Motor neuron (in vitro differentiated cells): ENCODE measurements around the gene MSANTD1. TPM values are rescaled to one million over a fixed set of nuclear protein-coding genes. Genes with fewer than 3 reads are reported as not detected.

ENCODE experiments used
- ATAC-seq, 8 experiments: fragments of 200-7000 bp; cut with Tn5 transposase; replicated peaks in 6 of 8; 2 replicates each; pipeline ENCODE4 v1.8.0; 2021; ENCODE audit warnings: mild to moderate bottlenecking in 8 of 8, moderate library complexity in 8 of 8
- H3K27ac ChIP-seq, 2 donors: fragments of 250-450 bp; sonication (Bioruptor Pico); 2 replicates each; pipeline ENCODE4 v1.9.0; 2021; ENCODE audit warnings: antibody characterized with exemption in 2 of 2, mild to moderate bottlenecking in 2 of 2, moderate library complexity in 1 of 2
- H3K4me1 ChIP-seq, 2 donors: fragments of 250-450 bp; sonication (Bioruptor Pico); replicated peaks in 1 of 2; 2 replicates each; pipeline ENCODE4 v1.6.1; 2021; ENCODE audit warnings: antibody characterized with exemption in 2 of 2, mild to moderate bottlenecking in 2 of 2, moderate library complexity in 1 of 2
- H3K4me3 ChIP-seq, 5 donors: fragments of 250-450 bp; sonication (Bioruptor Pico); 2 replicates each; pipeline ENCODE4 v1.9.0; 2021; ENCODE audit warnings: antibody characterized with exemption in 5 of 5, mild to moderate bottlenecking in 5 of 5, moderate library complexity in 4 of 5
- WGBS, 10 experiments: fragments of 450-650 bp; shearing (Covaris generic); methylation state at CpG; one replicate each; pipeline ENCODE4 v1.0.0; 2022; 5-methylcytosine and 5-hydroxymethylcytosine counted together
- in situ Hi-C, 9 experiments: fragments of 400-800 bp; cut with MboI; loops; one replicate each; pipeline ENCODE4 v1.15.0; 2021; ENCODE audit warnings: low sequenced_read_pairs in 9 of 9, low pct_unique_long_range_greater_than_20kb in 2 of 9; ENCODE audit not compliant: unreplicated experiment in 9 of 9
- total RNA-seq, 8 experiments: library from RNA; unstranded; fragments of 300-600 nt; gene quantifications; 2 replicates each; pipeline versions ENCODE4 v1.2.3 to v1.2.4, GENCODE V29; 2022

The MSANTD1 gene
- total RNA-seq, 8 experiments from 2014 or later = 0.76 to 2.1 (median 1.2) TPM

- no peak overlapping the region for H3K27ac ChIP-seq
- ATAC-seq = no peak
- WGBS, 10 experiments = 60 to 93% (median 90%) methylated on average over 1 to 5 of the region's 11 CpGs; no CpG with 5 or more reads in 7 of the 10 experiments
- in situ Hi-C loops = no loop called here
- H3K4me1 ChIP-seq = peaks cover 9% of the 10 kb centered on the region in 2 donors
- H3K4me3 ChIP-seq = no peak overlapping the region
Observed at GRCh38 chr4:3288571-3289094, 39.7 kb downstream of the MSANTD1 start.

- 80 to 100% (median 99%) methylated on average over 1 to 8 of the region's 11 CpGs; no CpG with 5 or more reads in 6 of the 10 experiments for WGBS, 10 experiments
- Histone ChIP-seq H3K4me3 (no peak overlapping the region), H3K4me1 (peaks cover 20 to 25% of the 10 kb centered on the region in 2 donors), H3K27ac (no peak overlapping the region)
- ATAC-seq = no peak
- in situ Hi-C loops = no loop called here
Observed at GRCh38 chr4:3290476-3290875, 41.5 kb downstream of the MSANTD1 start.

GRCh38 chr4:3290889-3291321 lies 41.9 kb downstream of the MSANTD1 start:
- H3K4me3 ChIP-seq = peak overlapping the region in 4 of 5 donors; percentile 51 to 88 (median 71)
- WGBS, 10 experiments = 20 to 100% (median 96%) methylated on average over 1 to 5 of the region's 9 CpGs; no CpG with 5 or more reads in 4 of the 10 experiments
- peaks cover 20 to 25% of the 10 kb centered on the region in 2 donors for H3K4me1 ChIP-seq
- H3K27ac ChIP-seq = peak overlapping the region in 1 of 2 donors; percentile 86
- in situ Hi-C loops = no loop called here
- ATAC-seq = no peak

GRCh38 chr4:3291411-3291968 lies 42.5 kb downstream of the MSANTD1 start:
- no peak for ATAC-seq
- in situ Hi-C loops = no loop called here
- H3K27ac ChIP-seq = peak overlapping the region; percentile 64 to 86
- H3K4me3 ChIP-seq = peak overlapping the region; percentile 49 to 88 (median 71)
- 0 to 100% (median 53%) methylated on average over 1 to 15 of the region's 24 CpGs; no CpG with 5 or more reads in 2 of the 10 experiments for WGBS, 10 experiments
- H3K4me1 ChIP-seq = peaks cover 20 to 27% of the 10 kb centered on the region in 2 donors

- in situ Hi-C loops = no loop called here
- ATAC-seq = peak; percentile 16 to 51 (median 33)
- peak overlapping the region; percentile 49 to 88 (median 71) for H3K4me3 ChIP-seq
- 0 to 10% (median 0%) methylated on average over 2 to 9 of the region's 60 CpGs; no CpG with 5 or more reads in 7 of the 10 experiments for WGBS, 10 experiments
- H3K4me1 ChIP-seq = peaks cover 20 to 30% of the 10 kb centered on the region in 2 donors
- peak overlapping the region; percentile 64 to 86 for H3K27ac ChIP-seq
Observed at GRCh38 chr4:3291969-3292570, 43.1 kb downstream of the MSANTD1 start.

- peak; percentile 87 to 96 (median 91) for ATAC-seq
- Histone ChIP-seq H3K27ac (peak within 1 kb of the TSS; percentile 75 to 91), H3K4me3 (peak within 1 kb of the TSS; percentile 49 to 88 (median 71)), H3K4me1 (peaks cover 20 to 37% of the 10 kb centered on the region in 2 donors)
- in situ Hi-C loops = no loop called here
- no CpG with 5 or more reads among the region's 121 CpGs for WGBS, 10 experiments
Observed at GRCh38 chr4:3292571-3293400, 43.8 kb downstream of the MSANTD1 start, which contains the start of gene RGS12. TSS of gene RGS12 (plus strand) at chr4:3293021. CDS start at chr4:3316171, 23,150 bp downstream.

- Histone ChIP-seq H3K4me1 (peaks cover 21 to 44% of the 10 kb centered on the region in 2 donors), H3K4me3 (peak overlapping the region; percentile 49 to 88 (median 71)), H3K27ac (peak overlapping the region; percentile 75 to 91)
- WGBS, 10 experiments = 0 to 68% (median 17%) methylated on average over 2 to 12 of the region's 42 CpGs; no CpG with 5 or more reads in 3 of the 10 experiments
- peak in 1 of 8 experiments; percentile 1 for ATAC-seq
- in situ Hi-C loops = no loop called here
Observed at GRCh38 chr4:3293401-3294391, 44.7 kb downstream of the MSANTD1 start.

GRCh38 chr4:3294401-3295241 lies 45.7 kb downstream of the MSANTD1 start:
- Histone ChIP-seq H3K27ac (peak overlapping the region; percentile 16 to 56), H3K4me1 (peaks cover 30 to 54% of the 10 kb centered on the region in 2 donors), H3K4me3 (peak overlapping the region in 3 of 5 donors; percentile 49 to 88 (median 71))
- in situ Hi-C loops = no loop called here
- 50 to 92% (median 83%) methylated on average over 1 to 7 of the region's 19 CpGs; no CpG with 5 or more reads in 3 of the 10 experiments for WGBS, 10 experiments
- no peak for ATAC-seq

GRCh38 chr4:3295837-3296624 lies 47.1 kb downstream of the MSANTD1 start:
- 78 to 100% (median 92%) methylated on average over 1 to 8 of the region's 12 CpGs; no CpG with 5 or more reads in 3 of the 10 experiments for WGBS, 10 experiments
- in situ Hi-C loops = no loop called here
- ATAC-seq = no peak
- Histone ChIP-seq H3K27ac (no peak overlapping the region), H3K4me1 (peaks cover 33 to 62% of the 10 kb centered on the region in 2 donors), H3K4me3 (no peak overlapping the region)

- Histone ChIP-seq H3K4me1 (peaks cover 26 to 58% of the 10 kb centered on the region in 2 donors), H3K27ac (peak overlapping the region in 1 of 2 donors; percentile 47), H3K4me3 (no peak overlapping the region)
- in situ Hi-C loops = no loop called here
- WGBS, 10 experiments = 0 to 100% (median 91%) methylated on average over 1 to 7 of the region's 8 CpGs; no CpG with 5 or more reads in 2 of the 10 experiments
- no peak for ATAC-seq
Observed at GRCh38 chr4:3296651-3297050, 47.7 kb downstream of the MSANTD1 start.
